GM19035 (cell line): ENCODE results near the gene TMEM266.

Source experiments
- ATAC-seq: cut with Tn5 transposase; IDR thresholded peaks from one replicate; pipeline ENCODE4 v1.9.1; 2021; ENCODE audit not compliant: unreplicated experiment

TMEM266 gene

GRCh38 chr15:76160426-76161152 is 100.8 kb downstream of the TMEM266 start:
- no peak for ATAC-seq

- ATAC-seq = no peak
These were observed 101.6 kb downstream of the TMEM266 start for GRCh38 chr15:76161153-76162035.

- ATAC-seq = no peak
These were observed 102.2 kb downstream of the TMEM266 start for GRCh38 chr15:76162036-76162398.

GRCh38 chr15:76162784-76163456 is 103.1 kb downstream of the TMEM266 start:
- ATAC-seq = no peak

- ATAC-seq = no peak
These were observed 103.9 kb downstream of the TMEM266 start for GRCh38 chr15:76163457-76164295.

GRCh38 chr15:76164602-76165001 is 104.8 kb downstream of the TMEM266 start:
- ATAC-seq = no peak

- no peak for ATAC-seq
These were observed 106.2 kb downstream of the TMEM266 start for GRCh38 chr15:76165951-76166350.

- ATAC-seq = no peak
These were observed 108.6 kb downstream of the TMEM266 start for GRCh38 chr15:76168237-76168984.

GRCh38 chr15:76169018-76169417 is 109.2 kb downstream of the TMEM266 start:
- no peak for ATAC-seq

GRCh38 chr15:76169911-76170800 is 110.4 kb downstream of the TMEM266 start:
- no peak for ATAC-seq

- no peak for ATAC-seq
These were observed 113.0 kb downstream of the TMEM266 start for GRCh38 chr15:76172782-76173181.

- ATAC-seq = no peak
These were observed 113.6 kb downstream of the TMEM266 start for GRCh38 chr15:76173317-76173834.

- ATAC-seq = no peak
These were observed 114.9 kb downstream of the TMEM266 start for GRCh38 chr15:76174654-76175053.

- ATAC-seq = no peak
These were observed 115.7 kb downstream of the TMEM266 start for GRCh38 chr15:76175442-76175841.

- no peak for ATAC-seq
These were observed 116.3 kb downstream of the TMEM266 start for GRCh38 chr15:76176059-76176458.

GRCh38 chr15:76176487-76177085 is 116.8 kb downstream of the TMEM266 start:
- no peak for ATAC-seq

- no peak for ATAC-seq
These were observed 117.8 kb downstream of the TMEM266 start for GRCh38 chr15:76177491-76178040.
